Measurements from ENCODE around the gene TMEM175. TPM values are rescaled to one million over a fixed set of nuclear protein-coding genes. Genes with fewer than 3 reads are reported as not detected.

The TMEM175 gene
- total RNA-seq, 1 experiment from 2014 or later: 18.5 TPM

- intact Hi-C loops (cut with micrococcal nuclease): no loop called here
- CTCF ChIA-PET: no interaction called here
- H3K79me2 ChIP-seq (ENCODE audit: low read length): no peaks in the 10 kb centered on the region
Observed at GRCh38 chr4:953574-953915, 21.3 kb downstream of the TMEM175 start.

GRCh38 chr4:954211-955020 lies 22.2 kb downstream of the TMEM175 start:
- Histone ChIP-seq H2AFZ (ENCODE audit: low read length) (no peak overlapping the region), H3K9me2 (replicated peaks; ENCODE audit: low read length) (no peaks in the 10 kb centered on the region), H3K27me3 (ENCODE audit: low read length) (no peaks in the 10 kb centered on the region), H3K79me2 (ENCODE audit: low read length) (no peaks in the 10 kb centered on the region), H3K4me3 (ENCODE audit: low read length) (no peak overlapping the region), H3K27ac (ENCODE audit: low read length) (no peak overlapping the region), H3K9me3 (ENCODE audit: low read length) (no peaks in the 10 kb centered on the region), H3K4me1 (ENCODE audit: insufficient read depth, low read length) (no peaks in the 10 kb centered on the region), H3K36me3 (ENCODE audit: low read depth, low read length) (no peaks in the 10 kb centered on the region), H3F3A (ENCODE audit: low read length, unreplicated experiment) (no peaks in the 10 kb centered on the region), H3K9ac (ENCODE audit: low read length) (no peak overlapping the region), H4K20me1 (ENCODE audit: low read length) (no peaks in the 10 kb centered on the region), H3K4me2 (ENCODE audit: low read length) (no peak overlapping the region)
- CTCF ChIA-PET: no interaction called here
- no peak for DNase-seq
- no TSS peak for BruUV-seq (replicated peaks)
- POLR2A ChIA-PET (ENCODE audit: unreplicated experiment): no interaction called here
- intact Hi-C loops (cut with micrococcal nuclease): no loop called here
- ATAC-seq: no peak
- TF ChIP-seq EZH2 (IDR thresholded peaks at IDR 0.05; ENCODE audit: low read length, unreplicated experiment): no peak
- TF ChIP-seq CTCF (conservative IDR thresholded peaks at IDR 0.05; ENCODE audit: low read depth, low read length): no peak
- no peak for TF ChIP-seq EZH2phosphoT487 (IDR thresholded peaks at IDR 0.05; ENCODE audit: borderline replicate concordance, low read length)

More at GRCh38 chr4:953574-953915, 21.3 kb downstream of the TMEM175 start:
- Histone ChIP-seq H2AFZ (ENCODE audit: low read length) (no peak overlapping the region), H3K9me2 (replicated peaks; ENCODE audit: low read length) (no peaks in the 10 kb centered on the region), H3K9ac (ENCODE audit: low read length) (no peak overlapping the region), H4K20me1 (ENCODE audit: low read length) (no peaks in the 10 kb centered on the region), H3K4me2 (ENCODE audit: low read length) (no peak overlapping the region), H3K27ac (ENCODE audit: low read length) (no peak overlapping the region), H3K4me1 (ENCODE audit: insufficient read depth, low read length) (no peaks in the 10 kb centered on the region), H3K9me3 (ENCODE audit: low read length) (no peaks in the 10 kb centered on the region), H3K36me3 (ENCODE audit: low read depth, low read length) (no peaks in the 10 kb centered on the region), H3K27me3 (ENCODE audit: low read length) (no peaks in the 10 kb centered on the region), H3F3A (ENCODE audit: low read length, unreplicated experiment) (no peaks in the 10 kb centered on the region), H3K4me3 (ENCODE audit: low read length) (no peak overlapping the region)
- POLR2A ChIA-PET (ENCODE audit: unreplicated experiment): no interaction called here
- DNase-seq: no peak
- no TSS peak for BruUV-seq (replicated peaks)
- TF ChIP-seq CTCF (conservative IDR thresholded peaks at IDR 0.05; ENCODE audit: low read depth, low read length) (no peak), EZH2phosphoT487 (IDR thresholded peaks at IDR 0.05; ENCODE audit: borderline replicate concordance, low read length) (no peak), EZH2 (IDR thresholded peaks at IDR 0.05; ENCODE audit: low read length, unreplicated experiment) (no peak)
- no peak for ATAC-seq

GRCh38 chr4:955161-955921 lies 23.1 kb downstream of the TMEM175 start:
- DNase-seq (no peak), ATAC-seq (no peak)
- H3K9ac ChIP-seq (ENCODE audit: low read length): no peak overlapping the region
- no peaks in the 10 kb centered on the region for H3K79me2 ChIP-seq (ENCODE audit: low read length)
- ChIA-PET POLR2A (ENCODE audit: unreplicated experiment) (no interaction called here), CTCF (no interaction called here)
- BruUV-seq (replicated peaks): no TSS peak
- H3K27me3 ChIP-seq (ENCODE audit: low read length): no peaks in the 10 kb centered on the region
- intact Hi-C loops (cut with micrococcal nuclease): no loop called here
- no peaks in the 10 kb centered on the region for H3K4me1 ChIP-seq (ENCODE audit: insufficient read depth, low read length)
- H3K9me3 ChIP-seq (ENCODE audit: low read length): no peaks in the 10 kb centered on the region
- H2AFZ ChIP-seq (ENCODE audit: low read length): no peak overlapping the region
- H4K20me1 ChIP-seq (ENCODE audit: low read length): no peaks in the 10 kb centered on the region
- no peaks in the 10 kb centered on the region for H3F3A ChIP-seq (ENCODE audit: low read length, unreplicated experiment)
- no peak for TF ChIP-seq EZH2 (IDR thresholded peaks at IDR 0.05; ENCODE audit: low read length, unreplicated experiment)
- TF ChIP-seq EZH2phosphoT487 (IDR thresholded peaks at IDR 0.05; ENCODE audit: borderline replicate concordance, low read length): no peak
- no peak for TF ChIP-seq CTCF (conservative IDR thresholded peaks at IDR 0.05; ENCODE audit: low read depth, low read length)
- no peak overlapping the region for H3K27ac ChIP-seq (ENCODE audit: low read length)
- no peak overlapping the region for H3K4me3 ChIP-seq (ENCODE audit: low read length)
- no peak overlapping the region for H3K4me2 ChIP-seq (ENCODE audit: low read length)
- no peaks in the 10 kb centered on the region for H3K36me3 ChIP-seq (ENCODE audit: low read depth, low read length)
- no peaks in the 10 kb centered on the region for H3K9me2 ChIP-seq (replicated peaks; ENCODE audit: low read length)

Measured in PC-3 (cell line).